ENCODE results near the gene OTUB1. TPM values are rescaled to one million over a fixed set of nuclear protein-coding genes. Genes with fewer than 3 reads are reported as not detected.
A peak's percentile ranks its signal among the peaks of the same experiment; 100 is the strongest.
"Not testable (repeated sequence)": the region's sequence is repeated elsewhere in the genome, so short reads cannot be mapped to it uniquely, and the experiment has no call there.

OTUB1 gene

DNA sequence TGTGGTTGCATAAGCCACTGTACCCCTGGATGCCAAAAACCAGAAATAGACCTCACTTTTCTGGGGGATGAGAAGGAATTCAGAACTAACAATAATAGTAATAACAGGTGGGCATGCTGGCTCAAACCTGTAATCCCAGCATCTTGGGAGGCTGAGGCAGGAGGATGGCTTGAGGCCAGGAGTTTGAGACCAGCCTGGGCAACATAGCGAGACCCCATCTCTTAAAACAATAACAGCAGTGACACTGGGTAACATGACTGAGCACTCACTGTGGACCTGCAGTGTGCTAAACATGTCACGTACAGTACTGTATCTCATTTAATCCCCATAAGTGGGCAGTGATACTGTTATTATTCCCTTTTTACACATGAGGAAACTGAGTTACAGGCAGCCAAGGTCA, 59.5 kb downstream of the OTUB1 start:
- Histone ChIP-seq H3K14ac (ENCODE audit: low read length) (no peak overlapping the region), H3K18ac (ENCODE audit: low read length) (no peak overlapping the region), H2BK12ac (ENCODE audit: low read length) (no peak overlapping the region), H3K27me3 (ENCODE audit: control insufficient read depth in 3 of 3, insufficient read depth in 3 of 3, low read depth in 1 of 3, low read length in 3 of 3) (no peaks in the 10 kb centered on the region), H3K4ac (ENCODE audit: low read length) (no peak overlapping the region), H3K36me3 (replicated peaks in 1 of 2; ENCODE audit: control insufficient read depth in 2 of 2, insufficient read depth in 2 of 2, low read length in 2 of 2) (no peaks in the 10 kb centered on the region), H4K91ac (ENCODE audit: low read depth, low read length, poor library complexity) (no peak overlapping the region), H3K9ac (ENCODE audit: low read depth, low read length, poor library complexity) (no peak overlapping the region), H4K8ac (ENCODE audit: low read depth, low read length) (no peak overlapping the region), H2AK5ac (ENCODE audit: low read depth, low read length) (peak overlapping the region; percentile 94), H3K27ac (replicated peaks; ENCODE audit: low read length) (no peak overlapping the region), H2BK5ac (ENCODE audit: low read length) (peak overlapping the region; percentile 7), H3K4me1 (ENCODE audit: control insufficient read depth in 2 of 2, insufficient read depth in 1 of 2, low read depth in 1 of 2, low read length in 2 of 2) (peaks cover 33 to 35% of the 10 kb centered on the region in 2 donors), H3K79me1 (ENCODE audit: low read depth, low read length) (no peaks in the 10 kb centered on the region), H2BK15ac (ENCODE audit: low read length) (no peak overlapping the region), H3K9me3 (replicated peaks in 1 of 2; ENCODE audit: control insufficient read depth in 2 of 2, insufficient read depth in 1 of 2, low read depth in 1 of 2, low read length in 2 of 2) (no peaks in the 10 kb centered on the region), H3K23ac (ENCODE audit: low read depth, low read length, poor library complexity) (no peak overlapping the region), H3K4me2 (ENCODE audit: insufficient read depth, low read length, poor library complexity, severe bottlenecking) (no peak overlapping the region), H2AFZ (ENCODE audit: low read length) (no peak overlapping the region), H3K4me3 (ENCODE audit: low read length in 2 of 2) (no peak overlapping the region), H2BK120ac (ENCODE audit: low read depth, low read length) (no peak overlapping the region)
- no CpG with 5 or more reads among the region's 2 CpGs for WGBS, 2 donors (ENCODE audit: extremely low coverage in 2 of 2, insufficient read length in 2 of 2, insufficient replicate concordance in 1 of 2)
- no peak for DNase-seq (ENCODE audit: low spot score)

- not testable (repeated sequence) for H3K4me3 ChIP-seq (ENCODE audit: low read length in 2 of 2); H4K8ac ChIP-seq (ENCODE audit: low read depth, low read length); DNase-seq (ENCODE audit: low spot score); H2AFZ ChIP-seq (ENCODE audit: low read length); H3K14ac ChIP-seq (ENCODE audit: low read length); H3K27ac ChIP-seq (replicated peaks; ENCODE audit: low read length); H3K18ac ChIP-seq (ENCODE audit: low read length); H4K91ac ChIP-seq (ENCODE audit: low read depth, low read length, poor library complexity); H3K36me3 ChIP-seq (replicated peaks in 1 of 2; ENCODE audit: control insufficient read depth in 2 of 2, insufficient read depth in 2 of 2, low read length in 2 of 2); H3K79me1 ChIP-seq (ENCODE audit: low read depth, low read length); H2BK15ac ChIP-seq (ENCODE audit: low read length); H3K4me2 ChIP-seq (ENCODE audit: insufficient read depth, low read length, poor library complexity, severe bottlenecking); H3K4ac ChIP-seq (ENCODE audit: low read length); H2BK5ac ChIP-seq (ENCODE audit: low read length); H3K9ac ChIP-seq (ENCODE audit: low read depth, low read length, poor library complexity); H3K27me3 ChIP-seq (ENCODE audit: control insufficient read depth in 3 of 3, insufficient read depth in 3 of 3, low read depth in 1 of 3, low read length in 3 of 3); H3K9me3 ChIP-seq (replicated peaks in 1 of 2; ENCODE audit: control insufficient read depth in 2 of 2, insufficient read depth in 1 of 2, low read depth in 1 of 2, low read length in 2 of 2)
- H2BK120ac ChIP-seq (ENCODE audit: low read depth, low read length) = peak overlapping the region; percentile 87
- H2AK5ac ChIP-seq (ENCODE audit: low read depth, low read length) = peak overlapping the region; percentile 91
- H2BK12ac ChIP-seq (ENCODE audit: low read length) = peak overlapping the region; percentile 89
- peak overlapping the region; percentile 48 for H3K23ac ChIP-seq (ENCODE audit: low read depth, low read length, poor library complexity)
- no CpG with 5 or more reads among the region's 8 CpGs for WGBS, 2 donors (ENCODE audit: extremely low coverage in 2 of 2, insufficient read length in 2 of 2, insufficient replicate concordance in 1 of 2)
- peaks cover 20 to 22% of the 10 kb centered on the region in 2 donors for H3K4me1 ChIP-seq (ENCODE audit: control insufficient read depth in 2 of 2, insufficient read depth in 1 of 2, low read depth in 1 of 2, low read length in 2 of 2)
Measured at GRCh38 chr11:64047373-64047772, 61.1 kb downstream of the OTUB1 start.

Small RNA genes lying within 50 kb of the gene (small RNA-seq; reads per million reads assigned to genes)
- not detected for gene RNU6-45P (ENCODE audit: insufficient read depth)
